GM21576 (cell line): ENCODE measurements around the gene RGL1.

Experiments used
- ATAC-seq: cut with Tn5 transposase; IDR thresholded peaks from one replicate; pipeline ENCODE4 v1.9.1; 2021; ENCODE audit warnings: mild to moderate bottlenecking, moderate library complexity; ENCODE audit not compliant: unreplicated experiment

The RGL1 gene

GRCh38 chr1:183859119-183859518 lies 54.2 kb downstream of the RGL1 start:
- no peak for ATAC-seq

DNA sequence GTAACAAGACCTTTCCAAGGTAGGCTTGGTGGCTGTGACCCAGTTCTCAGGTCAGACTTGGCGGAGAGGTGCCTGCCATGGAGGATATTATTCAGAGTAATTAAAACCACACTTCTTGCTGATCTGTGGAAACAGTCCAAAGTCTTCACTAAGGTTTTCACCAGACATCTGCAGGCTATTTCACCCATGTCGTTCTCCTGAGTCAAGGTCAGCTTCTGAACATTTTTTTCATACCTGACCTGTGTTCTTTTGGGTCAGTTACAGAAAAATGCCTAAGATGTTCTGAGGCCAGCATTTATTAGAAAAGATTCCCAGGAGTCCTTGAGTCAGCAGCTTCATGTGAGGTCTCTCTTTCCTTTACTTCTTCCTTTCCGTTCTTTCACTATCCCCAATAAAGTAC lies 54.9 kb downstream of the RGL1 start:
- no peak for ATAC-seq

- no peak for ATAC-seq
These were observed 58.0 kb downstream of the RGL1 start for GRCh38 chr1:183862967-183863366.

DNA sequence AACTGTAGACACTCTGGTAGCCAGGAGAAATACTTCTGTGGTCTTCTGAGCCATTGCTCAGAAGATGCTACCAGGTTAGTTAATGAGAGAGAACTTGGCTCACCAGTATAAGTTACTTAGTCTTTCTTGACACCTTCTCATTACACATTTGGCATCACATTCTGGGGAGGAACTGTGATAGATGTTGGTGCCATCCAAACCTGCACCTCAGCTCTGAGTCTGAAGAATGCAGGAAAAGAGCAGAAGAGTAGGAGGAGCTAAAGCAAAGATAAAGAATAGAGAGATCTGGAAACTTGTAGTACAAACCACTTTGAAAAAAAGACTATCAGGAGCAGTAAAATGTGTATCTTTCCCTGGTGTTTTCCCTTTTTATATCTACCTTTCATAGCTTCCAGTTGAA lies 58.9 kb downstream of the RGL1 start:
- ATAC-seq: no peak

GRCh38 chr1:183864611-183865010 lies 59.7 kb downstream of the RGL1 start:
- no peak for ATAC-seq

DNA sequence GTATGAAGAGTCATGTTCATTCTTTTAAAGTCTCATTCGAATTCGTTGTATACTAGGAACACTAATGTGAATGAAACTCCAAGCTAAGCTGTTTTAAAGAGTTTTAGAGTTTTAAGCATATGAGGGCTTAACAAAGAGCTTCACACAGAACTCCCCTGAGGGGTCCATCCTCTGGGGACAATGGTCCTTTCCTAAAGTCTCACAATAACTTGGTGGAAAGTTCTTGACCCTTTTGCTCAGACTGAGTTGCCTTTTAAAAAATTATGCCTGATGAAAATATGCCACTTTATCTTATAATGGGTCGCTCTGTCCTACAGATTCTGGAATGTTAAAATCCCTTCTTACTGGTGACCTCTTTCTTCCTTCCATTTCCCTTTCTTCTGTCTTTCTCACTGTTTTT lies 64.3 kb downstream of the RGL1 start:
- ATAC-seq: no peak

- ATAC-seq: no peak
These were observed 64.7 kb downstream of the RGL1 start for GRCh38 chr1:183869664-183870063.

DNA sequence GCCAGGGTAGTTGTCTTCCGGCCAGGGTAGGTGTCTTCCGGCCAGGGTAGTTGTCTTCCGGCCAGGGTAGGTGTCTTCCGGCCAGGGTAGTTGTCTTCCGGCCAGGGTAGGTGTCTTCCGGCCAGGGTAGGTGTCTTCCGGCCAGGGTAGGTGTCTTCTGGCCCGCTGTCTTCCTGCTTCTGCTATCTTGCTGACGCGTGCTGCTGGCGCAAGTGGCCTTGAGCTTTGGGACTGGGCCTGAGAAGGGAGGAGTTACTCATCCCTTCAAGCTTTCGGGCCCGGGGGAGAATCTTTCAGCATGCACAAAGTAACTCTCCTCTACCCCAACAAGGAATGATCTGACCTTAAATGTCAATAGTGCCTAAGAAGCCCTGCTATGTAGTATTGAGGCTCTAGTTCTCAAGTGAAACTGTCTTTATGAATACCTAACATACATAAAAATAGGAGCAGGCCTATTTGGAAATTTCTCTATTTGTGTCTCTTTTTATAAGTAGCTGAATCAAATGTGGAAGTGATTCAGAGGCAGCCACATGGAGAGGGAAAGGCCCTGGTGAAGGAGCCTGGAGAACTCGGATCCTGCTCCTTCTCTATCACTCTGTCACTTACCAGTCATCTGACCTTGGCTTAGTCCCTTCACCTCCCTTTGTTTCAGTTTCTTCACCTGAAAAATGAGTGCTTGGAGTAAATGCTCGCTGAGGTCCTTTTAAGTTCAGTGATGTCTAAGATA lies 65.6 kb downstream of the RGL1 start:
- ATAC-seq: no peak

DNA sequence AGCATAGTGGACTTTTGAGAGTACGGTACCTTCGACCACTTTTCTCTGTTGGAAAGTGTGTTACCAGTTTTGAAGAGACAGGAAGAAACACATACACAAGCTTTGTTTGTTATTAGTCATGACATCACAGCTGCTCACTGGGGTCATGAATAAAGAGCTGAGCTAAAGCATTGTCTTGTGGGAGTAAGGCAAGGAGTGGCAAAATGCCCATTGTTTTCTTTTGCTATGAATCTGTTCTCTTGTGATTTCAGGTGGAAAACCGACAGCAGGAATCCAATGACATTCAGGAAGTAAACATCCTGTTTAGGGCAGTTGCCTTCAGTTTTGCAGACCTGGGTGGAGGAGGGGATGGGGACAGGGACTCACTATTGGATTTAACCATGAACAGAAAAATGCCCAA lies 66.2 kb downstream of the RGL1 start:
- ATAC-seq: no peak

- ATAC-seq: no peak
These were observed 66.7 kb downstream of the RGL1 start for GRCh38 chr1:183871601-183872000.

- ATAC-seq: no peak
These were observed 67.5 kb downstream of the RGL1 start for GRCh38 chr1:183872403-183872802.

DNA sequence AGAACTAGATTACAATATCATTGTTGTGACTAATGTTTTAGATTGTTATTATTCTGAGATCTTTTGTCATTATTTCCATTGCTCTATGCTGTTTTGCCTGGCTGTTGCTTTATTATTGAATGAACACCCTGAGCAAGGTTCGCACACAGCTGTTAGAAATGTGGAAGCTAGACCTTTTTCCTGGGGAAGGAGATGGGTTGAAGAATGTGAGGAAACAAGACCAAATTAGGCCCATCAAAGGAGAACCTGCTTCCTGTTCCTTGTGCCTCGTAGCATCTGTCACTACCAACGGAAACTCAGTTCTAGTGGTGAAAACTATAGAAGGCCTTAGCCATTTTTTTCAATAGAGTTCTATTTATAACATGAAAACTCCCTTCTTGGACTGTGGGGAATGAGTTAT lies 68.7 kb downstream of the RGL1 start:
- ATAC-seq: no peak

DNA sequence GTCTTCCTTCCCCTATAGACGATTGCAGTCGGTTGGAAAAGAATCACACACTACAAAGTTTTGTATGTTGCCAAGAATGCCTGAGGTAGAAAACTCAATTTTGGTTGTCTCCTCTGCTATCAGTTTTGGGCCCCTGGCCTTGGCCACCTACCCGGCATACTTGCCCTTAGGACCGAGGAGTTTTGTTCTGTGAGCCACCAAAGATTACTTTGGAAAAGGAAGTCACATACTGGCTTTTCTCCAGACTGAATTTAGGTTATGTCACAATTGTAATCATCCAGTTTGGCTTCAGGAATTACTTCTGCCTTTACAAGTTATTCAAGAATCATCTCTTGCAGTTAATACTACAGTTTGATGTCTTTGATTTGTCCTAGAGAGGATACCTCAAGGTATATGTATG lies 71.4 kb downstream of the RGL1 start:
- no peak for ATAC-seq

- ATAC-seq: no peak
These were observed 72.3 kb downstream of the RGL1 start for GRCh38 chr1:183877053-183877720.

DNA sequence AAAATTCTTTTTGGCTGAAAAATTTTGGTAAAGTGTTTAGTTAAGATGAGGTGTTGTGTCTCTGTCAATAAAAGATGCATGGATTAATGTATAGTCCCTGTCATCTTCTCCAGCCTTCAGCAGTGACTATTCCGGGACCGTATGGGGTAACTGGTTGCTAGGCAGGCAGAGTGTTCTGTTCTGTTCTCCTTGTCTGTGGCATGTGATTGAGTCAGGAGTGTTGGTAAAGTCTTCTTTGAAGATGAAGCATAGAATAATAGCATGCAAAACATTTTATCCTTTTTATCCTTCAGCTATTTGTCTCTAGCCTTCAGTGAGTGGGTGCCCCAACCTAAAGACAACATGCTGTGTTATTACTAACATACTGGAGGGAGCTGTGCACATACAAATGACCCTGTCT lies 74.6 kb downstream of the RGL1 start:
- ATAC-seq: no peak

- ATAC-seq: no peak
These were observed 75.0 kb downstream of the RGL1 start for GRCh38 chr1:183879966-183880365.

DNA sequence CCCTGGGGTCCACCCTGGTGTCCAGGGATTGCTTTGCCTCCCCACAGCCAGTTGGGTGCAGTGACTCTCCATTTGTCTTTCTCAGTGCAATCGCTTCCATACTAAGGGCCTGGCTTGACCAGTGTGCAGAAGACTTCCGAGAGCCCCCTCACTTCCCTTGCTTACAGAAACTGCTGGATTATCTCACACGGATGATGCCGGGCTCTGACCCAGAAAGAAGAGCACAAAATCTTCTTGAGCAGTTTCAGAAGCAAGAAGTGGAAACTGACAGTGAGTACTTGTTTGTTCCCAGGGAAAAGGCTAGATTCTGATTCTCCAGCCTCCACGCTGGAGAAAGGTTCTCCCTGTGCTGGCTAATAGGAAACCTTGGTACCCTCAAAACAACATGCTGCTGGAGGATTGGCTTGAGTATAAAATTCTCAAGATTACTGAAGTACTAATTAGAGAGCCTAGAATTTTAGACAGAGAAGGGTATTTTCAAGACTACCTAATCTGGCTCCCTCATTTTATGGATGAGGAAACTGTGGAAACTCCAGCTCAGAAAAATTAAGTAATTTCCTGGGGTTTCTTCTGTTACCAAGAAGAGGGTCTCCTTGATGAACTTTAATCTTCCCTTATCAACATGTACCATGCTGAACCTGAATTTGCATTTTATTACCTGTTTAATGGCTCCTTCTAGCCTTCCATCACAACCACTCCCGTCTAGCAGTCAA lies 75.8 kb downstream of the RGL1 start:
- ATAC-seq: no peak

DNA sequence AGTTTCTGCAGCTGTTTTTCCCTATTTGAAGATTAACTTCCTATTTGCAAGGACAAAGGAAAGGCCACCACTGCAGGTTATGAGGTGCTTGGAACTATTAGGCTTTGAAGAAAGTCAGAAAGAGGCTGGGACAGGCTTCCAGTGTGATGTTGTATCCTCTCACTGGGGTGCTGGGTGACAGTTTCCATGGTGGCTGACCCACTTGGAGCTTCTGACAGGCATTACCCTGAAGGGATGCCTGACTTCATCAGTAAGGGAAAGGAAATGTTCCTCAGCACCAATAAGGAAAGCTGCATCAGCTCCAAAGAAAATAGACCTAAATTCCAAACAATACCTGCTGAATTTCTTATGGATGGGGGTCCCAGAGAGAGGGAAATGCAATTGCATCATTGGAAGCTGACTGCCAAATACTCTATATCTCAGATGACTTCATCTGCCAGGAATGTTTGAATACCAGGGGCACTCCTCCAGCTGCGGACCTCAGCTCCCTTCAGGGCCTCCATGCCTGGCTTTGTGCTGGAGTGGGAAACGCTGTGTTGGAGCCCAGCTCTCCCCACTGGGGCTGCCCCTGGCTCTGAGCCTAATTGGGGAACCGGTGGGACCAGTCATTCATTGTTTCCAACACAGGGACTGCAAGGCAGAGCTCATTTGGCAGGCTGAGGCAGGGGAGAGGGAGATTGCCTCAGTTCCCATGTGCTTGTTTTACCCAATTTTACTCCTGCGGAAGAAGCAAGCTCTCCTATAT lies 76.6 kb downstream of the RGL1 start:
- no peak for ATAC-seq

- no peak for ATAC-seq
These were observed 77.6 kb downstream of the RGL1 start for GRCh38 chr1:183882335-183883167.

GRCh38 chr1:183883623-183884022 lies 78.7 kb downstream of the RGL1 start:
- ATAC-seq: no peak

- ATAC-seq: no peak
These were observed 79.6 kb downstream of the RGL1 start for GRCh38 chr1:183884526-183884925.
